GM19372 (cell line): ENCODE measurements around the gene TROAP.
"Not testable (repeated sequence)": the region's sequence is repeated elsewhere in the genome, so short reads cannot be mapped to it uniquely, and the experiment has no call there.

Experiments used
- ATAC-seq: cut with Tn5 transposase; IDR thresholded peaks from one replicate; pipeline ENCODE4 v1.9.1; 2021; ENCODE audit warnings: mild to moderate bottlenecking, low read depth, moderate library complexity; ENCODE audit not compliant: unreplicated experiment

The TROAP gene

GRCh38 chr12:49327887-49328286 lies 4.8 kb downstream of the TROAP start:
- ATAC-seq = no peak

GRCh38 chr12:49328816-49329215 lies 5.8 kb downstream of the TROAP start:
- ATAC-seq = no peak

GRCh38 chr12:49330032-49330619 lies 7.1 kb downstream of the TROAP start:
- no peak for ATAC-seq

GRCh38 chr12:49330631-49331379 lies 7.8 kb downstream of the TROAP start:
- no peak for ATAC-seq

GRCh38 chr12:49331380-49332222 lies 8.5 kb downstream of the TROAP start:
- no peak for ATAC-seq

GRCh38 chr12:49332441-49332861 lies 9.4 kb downstream of the TROAP start:
- no peak for ATAC-seq

GRCh38 chr12:49332891-49333371 lies 9.9 kb downstream of the TROAP start:
- ATAC-seq = no peak

GRCh38 chr12:49333778-49334177 lies 10.7 kb downstream of the TROAP start:
- not testable (repeated sequence) for ATAC-seq

GRCh38 chr12:49334226-49334625 lies 11.2 kb downstream of the TROAP start:
- ATAC-seq = no peak

GRCh38 chr12:49334681-49335080 lies 11.6 kb downstream of the TROAP start:
- ATAC-seq = no peak

- no peak for ATAC-seq
Observed at GRCh38 chr12:49335118-49335954, 12.3 kb downstream of the TROAP start.

GRCh38 chr12:49335955-49336644 lies 13.0 kb downstream of the TROAP start:
- ATAC-seq = no peak

- no peak for ATAC-seq
Observed at GRCh38 chr12:49336645-49337584, 13.9 kb downstream of the TROAP start, which contains the start of gene C1QL4. Gene C1QL4, minus strand, starts transcription at chr12:49337188. Its CDS starts 711 bp downstream, at chr12:49336477.

GRCh38 chr12:49338830-49339463 lies 15.9 kb downstream of the TROAP start:
- ATAC-seq = no peak

- ATAC-seq = no peak
Observed at GRCh38 chr12:49339464-49339861, 16.4 kb downstream of the TROAP start.

- no peak for ATAC-seq
Observed at GRCh38 chr12:49340095-49340870, 17.2 kb downstream of the TROAP start.
